Embryonic facial prominence (tissue), 1 donor: Measurements from ENCODE around the gene EIF4E1B.
"Not testable (repeated sequence)": the region's sequence is repeated elsewhere in the genome, so short reads cannot be mapped to it uniquely, and the experiment has no call there.

Experiments
- DNase-seq: peaks from one replicate; pipeline ENCODE4 v3.0.0-alpha.2; 2016; ENCODE audit errors: extremely low spot score

The EIF4E1B gene, protein sequence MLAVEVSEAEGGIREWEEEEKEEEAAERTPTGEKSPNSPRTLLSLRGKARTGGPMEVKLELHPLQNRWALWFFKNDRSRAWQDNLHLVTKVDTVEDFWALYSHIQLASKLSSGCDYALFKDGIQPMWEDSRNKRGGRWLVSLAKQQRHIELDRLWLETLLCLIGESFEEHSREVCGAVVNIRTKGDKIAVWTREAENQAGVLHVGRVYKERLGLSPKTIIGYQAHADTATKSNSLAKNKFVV

DNA sequence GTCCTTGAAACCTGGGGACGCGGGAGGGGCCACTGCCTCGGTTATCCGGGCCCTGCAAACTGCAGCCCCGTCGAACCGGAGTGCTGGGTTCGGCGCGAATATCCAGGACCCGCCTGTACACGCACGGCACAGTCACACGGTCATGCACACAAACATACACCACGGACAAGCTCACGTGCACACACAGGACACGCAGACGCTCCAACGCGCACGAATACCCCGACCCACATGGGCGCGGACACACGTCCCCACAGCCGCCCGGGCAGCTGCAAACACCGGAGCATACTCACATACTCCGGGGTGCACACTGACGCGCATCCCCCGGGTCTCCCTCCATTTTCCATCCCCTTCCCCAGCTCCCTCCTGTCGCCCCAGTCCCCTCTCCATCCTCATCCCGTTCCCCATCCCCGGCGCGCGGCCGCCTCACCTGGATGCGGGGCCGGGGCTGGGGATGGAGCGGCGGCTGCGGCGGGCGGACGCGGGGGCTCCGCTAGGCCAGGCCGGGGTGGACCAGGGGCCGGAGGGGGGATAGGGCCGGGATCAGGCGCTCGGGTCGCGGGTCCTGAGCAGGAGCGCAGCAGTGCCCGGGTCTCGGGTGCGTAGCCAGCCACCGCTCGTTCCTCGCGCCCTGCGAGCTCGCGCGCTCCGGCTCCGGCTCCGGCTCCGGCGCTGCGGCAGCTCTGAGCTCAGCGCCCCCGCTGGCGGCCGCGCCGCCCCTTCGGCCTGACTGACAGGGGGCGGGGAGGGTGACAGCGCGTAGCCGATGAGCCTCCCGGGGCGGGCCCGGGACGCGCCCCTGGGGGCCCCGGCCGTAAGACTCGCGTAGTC lies at the start of gene EIF4E1B, which contains the start of gene SNCB:
TSS of gene EIF4E1B (plus strand) at position 823 of the 828 bp plus-strand sequence. CDS start 12,113 bp downstream, outside the sequence.
TSS of gene SNCB (minus strand) at position 682 of the 828 bp plus-strand sequence. CDS start 880 bp downstream, outside the sequence.
- no peak for DNase-seq

DNA sequence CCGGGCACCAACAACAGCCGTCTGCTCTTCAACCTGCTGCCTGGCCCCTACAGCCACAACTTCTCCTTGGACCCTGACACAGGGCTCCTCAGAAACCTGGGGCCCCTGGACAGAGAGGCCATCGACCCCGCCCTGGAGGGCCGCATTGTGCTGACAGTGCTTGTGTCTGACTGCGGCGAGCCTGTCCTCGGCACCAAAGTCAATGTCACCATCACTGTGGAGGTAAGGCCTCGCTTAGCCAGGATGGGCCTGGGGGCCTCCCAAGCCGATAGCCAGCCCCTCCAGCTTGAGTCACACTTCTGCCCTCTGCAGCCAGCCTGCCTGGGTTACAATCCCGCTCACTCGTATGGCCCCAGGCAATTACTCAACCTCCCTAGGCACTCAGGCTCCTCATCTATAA lies 49.1 kb upstream of the EIF4E1B start:
- DNase-seq, result no peak

DNA sequence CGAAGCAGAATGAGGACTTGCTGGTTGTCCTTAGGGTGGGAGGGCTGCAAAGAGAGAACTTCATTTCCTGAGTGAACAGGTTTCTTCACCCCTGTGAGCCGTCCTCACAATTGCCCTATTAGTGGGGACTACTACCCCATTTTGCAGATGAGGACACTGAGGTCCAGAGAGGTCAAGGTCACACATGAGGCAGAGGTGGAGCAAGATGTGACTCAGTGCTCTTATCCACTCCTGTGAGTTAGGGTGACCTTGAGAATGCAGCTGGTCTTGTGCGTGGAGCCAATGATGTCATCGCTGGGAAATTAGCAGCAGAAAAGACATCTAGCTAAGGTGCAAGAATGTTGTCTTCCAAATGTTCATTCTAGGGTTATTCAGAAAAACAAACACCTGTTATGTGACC lies 47.4 kb upstream of the EIF4E1B start:
- DNase-seq, result no peak

DNA sequence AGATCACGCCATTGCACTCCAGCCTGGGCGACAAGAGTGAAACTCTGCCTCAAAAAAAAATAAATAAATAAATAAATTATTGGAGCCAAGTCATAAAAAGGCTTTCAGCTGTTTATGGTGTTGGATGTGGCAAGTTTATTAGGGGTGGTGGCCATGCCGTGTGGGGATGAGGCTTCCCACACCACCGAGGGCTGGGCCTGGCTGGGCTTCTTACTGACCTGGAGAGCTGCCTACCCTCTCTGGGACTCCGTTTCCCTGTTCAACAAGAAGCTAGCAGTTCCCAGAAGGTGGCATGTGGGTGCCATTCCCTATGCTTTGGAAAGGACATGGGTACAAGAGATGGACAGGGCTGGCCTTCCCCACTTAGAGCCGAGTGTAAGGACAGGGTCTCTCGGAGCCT lies 43.1 kb upstream of the EIF4E1B start:
- no peak for DNase-seq

DNA sequence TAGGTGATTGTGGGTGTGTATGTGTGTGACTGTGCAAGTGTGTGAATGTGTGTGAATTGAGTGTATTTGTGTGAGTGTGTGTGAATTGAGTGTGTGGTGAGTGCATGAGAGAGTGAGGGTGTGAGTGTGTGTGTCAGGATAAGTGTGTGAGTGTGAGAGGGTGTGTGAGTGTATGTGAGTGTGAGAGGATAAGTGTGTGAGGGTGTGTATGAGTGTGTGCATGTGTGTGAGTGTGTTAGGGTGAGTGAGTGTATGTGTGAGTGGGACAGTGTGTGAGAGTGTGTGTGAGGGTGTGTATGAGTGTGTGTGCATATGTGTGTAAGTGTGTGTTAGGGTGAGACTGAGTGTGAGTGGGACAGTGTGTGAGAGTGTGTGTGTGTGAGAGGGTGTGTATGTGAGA lies 42.2 kb upstream of the EIF4E1B start:
- DNase-seq, result no peak

DNA sequence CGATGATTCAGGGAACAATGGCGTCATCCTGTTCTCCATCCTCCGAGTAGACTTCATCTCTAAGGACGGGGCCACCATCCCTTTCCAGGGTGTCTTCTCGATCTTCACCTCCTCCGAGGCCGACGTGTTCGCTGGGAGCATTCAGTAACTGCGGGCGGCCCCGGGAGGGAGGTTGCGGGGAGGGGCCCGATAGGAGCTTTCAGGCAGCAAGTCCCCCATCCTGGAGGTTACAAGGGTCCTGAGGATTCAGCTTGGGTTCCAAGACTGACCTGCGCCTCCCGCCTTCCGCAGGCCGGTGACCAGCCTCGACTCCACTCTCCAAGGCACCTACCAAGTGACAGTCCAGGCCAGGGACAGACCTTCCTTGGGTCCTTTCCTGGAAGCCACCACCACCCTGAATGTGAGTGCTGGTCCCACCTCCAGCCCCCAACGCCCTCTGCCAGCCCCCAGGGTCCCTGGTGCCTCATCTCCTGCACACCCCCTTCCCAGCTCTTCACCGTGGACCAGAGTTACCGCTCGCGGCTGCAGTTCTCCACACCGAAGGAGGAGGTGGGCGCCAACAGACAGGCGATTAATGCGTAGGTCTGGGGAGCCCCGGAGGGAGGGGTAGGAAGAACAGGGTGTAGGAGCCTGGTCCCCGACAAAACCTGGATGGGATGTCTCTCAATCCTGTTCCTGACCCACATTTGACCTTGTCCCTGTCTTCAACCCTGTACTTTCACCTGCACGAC lies 41.3 kb upstream of the EIF4E1B start:
- no peak for DNase-seq

DNA sequence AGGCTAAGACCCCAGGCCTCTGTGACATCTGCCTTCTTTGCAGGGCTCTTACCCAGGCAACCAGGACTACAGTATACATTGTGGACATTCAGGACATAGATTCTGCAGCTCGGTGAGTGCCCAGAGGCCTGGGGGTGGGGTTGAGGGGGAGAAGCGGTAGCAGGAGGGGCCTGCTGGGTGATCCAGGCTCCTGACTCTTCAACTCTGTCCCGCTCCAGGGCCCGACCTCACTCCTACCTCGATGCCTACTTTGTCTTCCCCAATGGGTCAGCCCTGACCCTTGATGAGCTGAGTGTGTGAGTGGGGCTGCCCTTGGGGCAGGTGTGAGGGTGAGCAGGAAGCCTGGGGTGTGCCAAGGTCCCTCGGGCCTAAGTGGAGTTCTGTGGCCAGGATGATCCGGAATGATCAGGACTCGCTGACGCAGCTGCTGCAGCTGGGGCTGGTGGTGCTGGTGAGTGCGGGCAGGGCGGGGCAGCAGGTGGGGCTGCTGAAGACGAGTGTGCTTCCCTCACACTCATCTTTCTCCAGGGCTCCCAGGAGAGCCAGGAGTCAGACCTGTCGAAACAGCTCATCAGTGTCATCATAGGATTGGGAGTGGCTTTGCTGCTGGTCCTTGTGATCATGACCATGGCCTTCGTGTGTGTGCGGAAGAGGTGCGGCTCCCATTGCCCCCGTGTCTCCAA lies 40.3 kb upstream of the EIF4E1B start:
- no peak for DNase-seq

DNA sequence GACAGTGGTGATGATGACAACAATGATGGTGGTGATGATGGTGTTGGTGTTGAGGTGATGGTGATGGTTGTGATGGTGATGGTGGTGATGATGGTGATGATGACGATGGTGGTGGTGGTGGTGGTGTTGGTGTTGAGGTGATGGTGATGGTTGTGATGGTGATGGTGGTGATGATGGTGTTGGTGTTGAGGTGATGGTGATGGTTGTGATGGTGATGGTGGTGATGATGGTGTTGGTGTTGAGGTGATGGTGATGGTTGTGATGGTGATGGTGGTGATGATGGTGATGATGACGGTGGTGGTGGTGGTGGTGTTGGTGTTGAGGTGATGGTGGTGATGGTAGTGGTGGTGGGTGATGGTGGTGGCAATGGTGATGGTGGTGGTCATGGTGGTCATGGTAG lies 38.8 kb upstream of the EIF4E1B start:
- DNase-seq, result not testable (repeated sequence)

DNA sequence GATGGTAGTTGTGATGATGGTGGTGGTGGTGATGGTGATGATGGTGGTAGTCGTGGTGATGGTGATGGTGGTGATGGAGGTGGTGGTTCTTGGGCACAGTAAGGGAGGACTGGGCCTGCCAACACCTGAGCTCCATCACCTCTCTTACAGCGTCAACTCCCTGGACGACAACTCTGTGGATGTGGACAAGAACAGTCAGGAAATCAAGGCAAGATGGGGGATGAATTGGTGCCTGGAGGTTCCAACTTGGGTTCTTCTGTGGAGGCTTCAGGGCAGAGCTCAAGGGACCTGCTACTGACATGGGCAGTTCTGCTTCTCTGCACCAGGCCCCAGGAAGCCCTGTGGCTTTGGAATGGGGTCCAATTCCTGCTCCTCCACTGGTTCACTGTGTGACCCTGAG lies 37.9 kb upstream of the EIF4E1B start:
- no peak for DNase-seq

DNA sequence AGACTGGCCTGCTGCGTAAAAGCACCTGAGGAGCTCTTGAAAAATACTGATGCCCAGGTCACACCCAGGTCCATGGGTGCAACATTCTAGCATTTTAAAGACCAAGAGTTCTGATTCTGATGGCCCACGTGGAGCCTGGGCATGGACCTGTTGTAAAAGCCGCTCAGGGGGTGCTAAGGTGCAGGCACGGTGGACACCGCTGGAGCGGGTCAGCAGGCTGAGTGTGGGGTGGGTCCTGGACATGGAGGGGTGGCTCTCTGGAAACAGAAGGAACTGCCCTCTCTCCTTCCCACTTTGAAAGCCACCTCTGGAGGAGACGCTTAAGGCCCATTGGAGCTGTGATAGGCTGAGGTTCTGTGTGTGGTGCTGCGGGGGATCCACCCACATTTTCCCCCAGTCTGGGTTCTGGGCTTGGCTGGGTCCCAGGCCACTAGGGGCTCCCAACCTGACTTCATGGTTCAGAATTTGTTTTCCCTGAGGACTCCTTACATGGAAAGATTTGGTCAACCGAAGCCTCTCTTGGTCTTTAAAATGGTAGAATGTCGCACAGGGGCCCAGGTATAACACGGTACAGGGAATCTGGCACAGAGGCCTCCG lies 37.1 kb upstream of the EIF4E1B start:
- no peak for DNase-seq

DNA sequence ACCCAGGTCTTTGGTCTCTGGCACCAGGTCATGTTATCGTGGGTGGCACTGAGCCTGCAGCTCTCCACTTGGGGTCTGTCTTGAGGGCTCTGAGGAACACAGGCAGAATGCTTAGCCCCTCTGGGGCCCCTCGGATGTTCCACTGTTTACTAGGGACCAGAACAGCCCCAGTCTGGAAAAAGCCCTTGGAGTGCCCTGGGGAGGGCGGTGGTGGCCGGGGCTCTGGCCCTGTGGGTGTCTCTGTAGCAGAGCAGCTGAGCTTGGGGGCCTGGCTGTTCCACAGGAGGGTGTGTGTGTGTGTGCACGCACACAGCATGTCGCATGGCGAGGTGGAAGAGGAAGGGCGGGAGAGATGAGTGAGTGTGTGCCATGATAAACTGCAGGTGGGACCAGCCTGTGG lies 35.9 kb upstream of the EIF4E1B start:
- DNase-seq, result no peak

DNA sequence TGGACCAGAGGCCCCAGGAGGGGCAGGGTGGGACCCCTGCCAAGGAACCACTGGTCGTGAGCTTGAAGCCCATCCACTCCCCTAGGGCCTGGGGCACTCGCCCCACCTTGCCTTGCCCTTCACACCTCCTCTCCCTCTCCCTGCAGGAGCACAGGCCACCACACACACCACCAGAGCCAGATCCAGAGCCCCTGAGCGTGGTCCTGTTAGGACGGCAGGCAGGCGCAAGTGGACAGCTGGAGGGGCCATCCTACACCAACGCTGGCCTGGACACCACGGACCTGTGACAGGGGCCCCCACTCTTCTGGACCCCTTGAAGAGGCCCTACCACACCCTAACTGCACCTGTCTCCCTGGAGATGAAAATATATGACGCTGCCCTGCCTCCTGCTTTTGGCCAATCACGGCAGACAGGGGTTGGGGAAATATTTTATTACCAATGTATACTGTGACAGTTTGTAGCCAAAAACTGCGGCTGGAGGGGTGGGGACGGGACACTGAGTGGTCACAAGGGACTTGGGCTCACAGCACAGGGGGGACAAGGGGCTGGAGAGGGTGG lies 35.0 kb upstream of the EIF4E1B start:
- no peak for DNase-seq

DNA sequence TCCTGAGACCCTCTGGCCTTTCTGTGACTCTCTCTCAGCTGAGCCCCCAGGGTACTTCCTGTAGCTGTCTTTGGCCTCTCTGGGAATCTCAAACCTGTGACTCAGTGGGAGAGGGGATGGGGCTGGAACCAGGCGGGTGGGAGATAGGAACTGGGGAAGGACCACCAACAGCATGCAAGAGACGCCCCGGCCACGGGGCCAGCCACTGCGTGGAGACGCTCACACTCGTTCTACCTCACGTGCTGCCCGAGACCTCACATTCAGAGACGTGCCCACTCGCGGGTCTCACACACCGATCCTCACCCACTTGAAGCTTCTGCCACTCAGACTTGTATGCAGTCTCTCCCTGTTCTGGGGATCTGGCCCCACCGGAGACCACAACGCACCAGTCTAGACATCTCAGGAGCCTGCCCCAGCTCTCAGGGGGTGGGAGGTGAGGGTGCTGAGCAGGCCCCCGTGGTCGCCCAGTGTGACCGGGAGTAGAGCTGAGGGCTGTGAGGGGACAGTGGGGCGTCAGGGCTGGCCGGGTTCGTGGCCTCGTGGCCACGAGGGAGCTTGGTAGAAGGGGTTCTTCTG lies 34.3 kb upstream of the EIF4E1B start:
- DNase-seq, result no peak

DNA sequence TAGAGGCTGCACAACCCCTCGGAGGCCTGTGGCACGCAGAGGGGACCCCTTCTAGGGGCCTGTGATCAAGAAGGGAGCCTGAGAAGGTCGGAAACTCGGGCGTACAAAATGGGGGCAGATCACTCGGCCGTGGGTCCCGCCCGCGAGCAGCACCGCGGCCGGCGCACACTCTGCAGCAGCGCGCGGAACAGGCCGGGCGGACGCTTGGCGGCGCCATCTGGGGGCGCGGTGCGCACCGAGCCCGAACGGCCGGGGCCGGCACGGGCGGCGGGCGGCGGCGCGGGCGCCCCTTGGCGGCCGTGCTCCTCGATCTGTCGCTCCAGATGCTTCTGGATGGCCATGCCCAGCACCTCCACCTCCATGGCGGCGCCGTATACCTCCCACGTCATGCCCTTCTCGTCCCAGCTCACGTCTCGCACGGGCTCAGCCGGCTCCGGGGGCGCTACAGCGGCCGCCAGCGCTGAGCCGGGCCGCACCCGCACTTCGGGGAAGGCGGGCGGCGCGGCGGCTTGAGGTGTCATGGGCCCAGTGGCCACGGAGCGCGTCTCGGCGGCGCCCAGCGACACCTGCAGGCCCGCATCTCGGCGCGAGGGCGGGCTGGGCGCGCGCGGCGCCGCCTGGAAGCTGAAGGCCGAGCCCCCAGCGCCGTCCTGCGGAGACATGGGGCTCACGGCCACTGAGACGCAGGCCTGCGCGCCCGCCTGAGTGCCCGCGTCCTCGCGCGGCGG lies 33.6 kb upstream of the EIF4E1B start:
- DNase-seq, result no peak

DNA sequence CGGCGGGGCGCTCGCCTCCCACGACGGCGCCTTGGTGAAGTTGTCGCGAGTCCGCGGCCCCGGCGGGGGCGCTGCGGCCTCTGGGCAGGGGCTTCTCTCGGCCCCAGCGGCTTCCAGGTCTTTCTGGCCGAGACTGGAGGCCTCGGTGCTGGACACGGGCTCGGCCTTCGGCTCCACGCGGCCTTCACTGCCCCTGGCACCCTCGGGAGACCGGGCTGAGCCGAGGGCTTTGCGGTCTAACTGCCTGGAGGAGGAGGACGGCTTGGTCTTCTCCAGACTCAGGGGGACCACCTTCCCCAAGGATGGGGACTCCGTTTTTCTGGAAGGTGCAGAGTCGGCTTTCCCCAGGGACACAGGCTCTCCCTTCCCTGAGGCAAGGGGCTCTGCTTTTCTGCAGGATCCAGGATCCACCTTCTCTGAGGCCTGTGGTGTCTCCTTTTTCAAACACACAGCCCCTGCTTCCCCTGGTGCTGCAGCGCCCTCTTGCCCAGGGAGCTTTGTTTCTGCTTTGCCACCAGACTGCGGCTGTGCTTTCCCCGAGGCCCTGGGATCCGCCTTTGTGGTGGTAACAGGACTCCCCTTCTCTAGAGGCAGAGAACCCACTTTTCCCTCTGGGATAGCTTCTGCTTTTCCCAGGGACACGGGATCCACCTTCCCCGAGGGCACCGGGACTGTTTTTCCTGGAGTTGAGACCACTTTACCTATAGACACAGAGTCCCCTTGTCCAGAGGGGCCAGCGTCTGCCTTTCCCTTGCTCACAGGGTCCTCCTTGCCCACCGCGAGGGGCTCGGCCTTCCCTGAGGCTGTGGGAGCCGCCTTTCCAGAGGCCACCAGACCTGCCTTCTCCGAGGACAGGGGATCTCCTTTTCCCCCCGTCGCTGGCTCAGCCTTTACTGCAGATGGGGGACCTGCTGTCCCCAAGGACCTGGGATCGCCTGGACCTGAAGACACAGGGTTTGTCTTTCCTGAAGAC lies 32.8 kb upstream of the EIF4E1B start:
- DNase-seq, result no peak

DNA sequence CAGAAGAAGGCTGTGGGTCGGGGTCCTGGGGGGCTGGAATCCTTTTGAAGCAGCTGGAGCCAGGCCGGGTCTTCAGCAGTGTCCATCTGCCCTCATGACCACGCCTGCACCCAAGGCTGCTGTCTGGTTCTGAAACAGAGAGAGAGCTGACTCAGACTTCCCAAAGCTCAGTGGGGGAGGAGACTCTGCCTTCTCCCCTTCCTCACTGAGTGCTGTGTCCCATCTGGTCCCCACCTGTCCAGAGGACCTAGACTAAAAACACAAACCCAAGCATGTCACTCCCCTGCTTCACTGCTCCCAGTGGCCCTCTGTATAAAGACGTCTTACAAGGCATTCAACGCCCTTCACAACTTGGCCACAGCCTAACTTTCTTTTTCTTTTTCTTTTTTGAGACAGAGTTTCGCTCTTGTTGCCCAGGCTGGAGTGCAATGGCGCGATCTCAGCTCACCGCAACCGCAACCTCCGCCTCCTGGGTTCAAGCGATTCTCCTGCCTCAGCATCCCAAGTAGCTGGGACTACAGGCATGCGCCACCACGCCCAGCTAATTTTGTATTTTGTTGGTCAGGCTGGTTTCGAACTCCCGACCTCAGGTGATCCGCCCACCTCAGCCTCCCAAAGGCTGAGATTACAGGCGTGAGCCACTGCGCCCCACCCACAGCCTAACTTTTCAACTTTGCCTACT lies 30.6 kb upstream of the EIF4E1B start:
- DNase-seq, result not testable (repeated sequence)

DNA sequence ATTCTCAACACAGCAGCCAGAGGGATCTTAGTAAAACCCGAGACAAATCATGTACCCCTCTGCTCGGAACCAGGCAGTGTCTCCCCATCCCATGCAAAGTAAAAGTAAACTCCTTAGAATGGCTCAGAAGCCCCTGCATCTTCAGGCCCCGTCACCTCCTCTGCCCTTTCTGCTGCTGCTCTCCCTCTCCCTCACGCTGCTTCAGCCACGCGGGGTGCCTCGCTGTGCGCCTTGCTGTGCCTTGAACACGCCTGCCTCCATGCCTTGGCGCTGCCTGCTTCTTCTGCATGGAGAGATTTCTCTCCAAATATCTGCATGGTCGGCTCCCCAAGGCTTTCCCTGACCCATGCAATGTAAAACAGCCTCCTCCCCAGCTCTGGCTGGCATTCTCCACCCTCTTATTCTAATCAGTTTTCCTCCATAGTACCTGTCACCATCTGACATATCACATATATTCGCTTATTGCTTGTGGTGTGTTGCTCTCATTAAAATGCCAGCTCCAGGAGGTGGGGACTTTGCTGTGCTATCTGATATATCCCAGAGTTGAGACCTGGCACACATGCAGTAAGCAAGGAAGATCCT lies 28.5 kb upstream of the EIF4E1B start:
- no peak for DNase-seq

DNA sequence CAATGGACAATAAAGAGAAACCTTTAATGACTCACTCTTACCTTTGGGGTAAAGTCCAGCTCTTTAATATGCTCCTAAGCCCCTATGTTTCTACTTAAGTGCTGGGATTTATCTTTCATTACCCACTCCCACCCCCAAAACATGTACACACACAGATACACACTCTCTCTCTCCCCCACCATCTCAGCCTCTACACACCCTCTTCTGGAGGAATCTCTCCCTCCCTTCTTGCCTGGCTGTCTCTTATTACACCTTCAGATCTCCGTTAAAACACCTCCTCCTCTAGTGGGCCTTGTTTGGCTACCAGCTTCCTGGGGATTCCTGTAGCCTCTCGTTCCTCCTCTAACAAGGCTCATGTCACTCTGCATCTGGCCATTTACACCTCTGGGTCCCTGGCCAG lies 27.4 kb upstream of the EIF4E1B start:
- DNase-seq, result no peak
